IPS-20b (cell line): ENCODE results near the gene MAST4.

Source experiments
- H3K27ac ChIP-seq: one replicate; pipeline ENCODE4 v1.5.1; 2013; ENCODE audit warnings: low read length
- H3K27me3 ChIP-seq: 2 replicates; pipeline ENCODE4 v1.6.1; 2013; ENCODE audit warnings: mild to moderate bottlenecking, low read length, inconsistent platforms; ENCODE audit not compliant: insufficient read depth
- H3K36me3 ChIP-seq: 2 replicates; pipeline ENCODE4 v1.6.1; 2013; ENCODE audit warnings: low read depth, mild to moderate bottlenecking, inconsistent platforms, low read length, moderate library complexity; ENCODE audit not compliant: insufficient read depth
- H3K4me1 ChIP-seq: 2 replicates; pipeline ENCODE4 v1.6.1; 2013; ENCODE audit warnings: mild to moderate bottlenecking, control low read depth, inconsistent platforms, low read length, moderate library complexity; ENCODE audit not compliant: insufficient read depth
- H3K4me3 ChIP-seq: 2 replicates; pipeline ENCODE4 v1.5.1; 2013; ENCODE audit warnings: mild to moderate bottlenecking, low read length, inconsistent platforms
- H3K9ac ChIP-seq: 2 replicates; pipeline ENCODE4 v1.6.1; 2013; ENCODE audit warnings: low read depth, mild to moderate bottlenecking, inconsistent platforms, low read length, moderate library complexity
- H3K9me3 ChIP-seq: 2 replicates; pipeline ENCODE4 v1.6.1; 2013; ENCODE audit warnings: mild to moderate bottlenecking, low read depth, low read length, inconsistent platforms; ENCODE audit not compliant: insufficient read depth

MAST4 gene

GRCh38 chr5:66908230-66908629 is 312.0 kb downstream of the MAST4 start:
- peaks cover 65% of the 10 kb centered on the region for H3K27me3 ChIP-seq
- H3K9ac ChIP-seq: no peak overlapping the region
- H3K36me3 ChIP-seq: no peaks in the 10 kb centered on the region
- peaks cover 31% of the 10 kb centered on the region for H3K4me1 ChIP-seq
- H3K27ac ChIP-seq: no peak overlapping the region
- no peaks in the 10 kb centered on the region for H3K9me3 ChIP-seq
- H3K4me3 ChIP-seq: no peak overlapping the region

- Histone ChIP-seq H3K9ac (no peak overlapping the region), H3K9me3 (no peaks in the 10 kb centered on the region), H3K4me3 (no peak overlapping the region), H3K27ac (no peak overlapping the region), H3K4me1 (peaks cover 25% of the 10 kb centered on the region), H3K27me3 (peaks cover 54% of the 10 kb centered on the region), H3K36me3 (no peaks in the 10 kb centered on the region)
Measured at GRCh38 chr5:66909364-66909763, 313.2 kb downstream of the MAST4 start.

GRCh38 chr5:66912787-66913186 is 316.6 kb downstream of the MAST4 start:
- H3K36me3 ChIP-seq: no peaks in the 10 kb centered on the region
- H3K27ac ChIP-seq: no peak overlapping the region
- no peak overlapping the region for H3K9ac ChIP-seq
- peaks cover 9% of the 10 kb centered on the region for H3K4me1 ChIP-seq
- no peak overlapping the region for H3K4me3 ChIP-seq
- no peaks in the 10 kb centered on the region for H3K9me3 ChIP-seq
- peaks cover 20% of the 10 kb centered on the region; the same call in 1 of the 2 replicates for H3K27me3 ChIP-seq

- Histone ChIP-seq H3K27ac (no peak overlapping the region), H3K36me3 (no peaks in the 10 kb centered on the region), H3K4me3 (no peak overlapping the region)
Measured at GRCh38 chr5:66915531-66915930, 319.3 kb downstream of the MAST4 start.

GRCh38 chr5:66922881-66923280 is 326.7 kb downstream of the MAST4 start:
- no peak overlapping the region for H3K27ac ChIP-seq
- H3K36me3 ChIP-seq: no peaks in the 10 kb centered on the region
- no peak overlapping the region for H3K9ac ChIP-seq
- no peaks in the 10 kb centered on the region for H3K9me3 ChIP-seq
- H3K27me3 ChIP-seq: no peaks in the 10 kb centered on the region
- no peaks in the 10 kb centered on the region for H3K4me1 ChIP-seq
- no peak overlapping the region for H3K4me3 ChIP-seq

More at GRCh38 chr5:66915531-66915930, 319.3 kb downstream of the MAST4 start:
- Histone ChIP-seq H3K27me3 (no peaks in the 10 kb centered on the region), H3K9me3 (no peaks in the 10 kb centered on the region), H3K4me1 (no peaks in the 10 kb centered on the region), H3K9ac (no peak overlapping the region)

- H3K4me1 ChIP-seq: no peaks in the 10 kb centered on the region
- H3K27me3 ChIP-seq: no peaks in the 10 kb centered on the region
- H3K36me3 ChIP-seq: no peaks in the 10 kb centered on the region
- no peak overlapping the region for H3K9ac ChIP-seq
- no peak overlapping the region for H3K27ac ChIP-seq
- H3K4me3 ChIP-seq: no peak overlapping the region
- H3K9me3 ChIP-seq: no peaks in the 10 kb centered on the region
Measured at GRCh38 chr5:66923457-66923856, 327.3 kb downstream of the MAST4 start.

GRCh38 chr5:66923922-66924321 is 327.7 kb downstream of the MAST4 start:
- Histone ChIP-seq H3K36me3 (no peaks in the 10 kb centered on the region), H3K27me3 (no peaks in the 10 kb centered on the region), H3K4me3 (no peak overlapping the region), H3K9ac (no peak overlapping the region), H3K4me1 (no peaks in the 10 kb centered on the region), H3K9me3 (no peaks in the 10 kb centered on the region), H3K27ac (no peak overlapping the region)

- no peaks in the 10 kb centered on the region for H3K9me3 ChIP-seq
- H3K27me3 ChIP-seq: no peaks in the 10 kb centered on the region
- H3K36me3 ChIP-seq: no peaks in the 10 kb centered on the region
- H3K4me3 ChIP-seq: no peak overlapping the region
- no peak overlapping the region for H3K27ac ChIP-seq
- no peak overlapping the region for H3K9ac ChIP-seq
- H3K4me1 ChIP-seq: no peaks in the 10 kb centered on the region
Measured at GRCh38 chr5:66927140-66927539, 330.9 kb downstream of the MAST4 start.

GRCh38 chr5:66929281-66929680 is 333.1 kb downstream of the MAST4 start:
- H3K4me1 ChIP-seq: no peaks in the 10 kb centered on the region
- H3K9me3 ChIP-seq: no peaks in the 10 kb centered on the region
- H3K27ac ChIP-seq: no peak overlapping the region
- no peaks in the 10 kb centered on the region for H3K27me3 ChIP-seq
- no peak overlapping the region for H3K9ac ChIP-seq
- no peak overlapping the region for H3K4me3 ChIP-seq
- H3K36me3 ChIP-seq: no peaks in the 10 kb centered on the region

- no peak overlapping the region for H3K27ac ChIP-seq
- no peaks in the 10 kb centered on the region for H3K36me3 ChIP-seq
- no peak overlapping the region for H3K9ac ChIP-seq
- no peaks in the 10 kb centered on the region for H3K9me3 ChIP-seq
- no peak overlapping the region for H3K4me3 ChIP-seq
- no peaks in the 10 kb centered on the region for H3K27me3 ChIP-seq
- H3K4me1 ChIP-seq: no peaks in the 10 kb centered on the region
Measured at GRCh38 chr5:66929995-66930394, 333.8 kb downstream of the MAST4 start.

GRCh38 chr5:66931651-66932050 is 335.5 kb downstream of the MAST4 start:
- Histone ChIP-seq H3K9me3 (no peaks in the 10 kb centered on the region), H3K36me3 (no peaks in the 10 kb centered on the region), H3K27me3 (no peaks in the 10 kb centered on the region), H3K4me3 (no peak overlapping the region), H3K4me1 (no peaks in the 10 kb centered on the region), H3K9ac (no peak overlapping the region), H3K27ac (no peak overlapping the region)

- Histone ChIP-seq H3K4me1 (no peaks in the 10 kb centered on the region), H3K27ac (no peak overlapping the region), H3K9me3 (no peaks in the 10 kb centered on the region), H3K36me3 (no peaks in the 10 kb centered on the region), H3K9ac (no peak overlapping the region), H3K4me3 (no peak overlapping the region), H3K27me3 (no peaks in the 10 kb centered on the region)
Measured at GRCh38 chr5:66932457-66932856, 336.3 kb downstream of the MAST4 start.

- Histone ChIP-seq H3K36me3 (no peaks in the 10 kb centered on the region), H3K27ac (no peak overlapping the region), H3K4me1 (no peaks in the 10 kb centered on the region), H3K27me3 (no peaks in the 10 kb centered on the region), H3K9me3 (no peaks in the 10 kb centered on the region), H3K9ac (no peak overlapping the region), H3K4me3 (no peak overlapping the region)
Measured at GRCh38 chr5:66933066-66933465, 336.9 kb downstream of the MAST4 start.
